Right lobe of liver (tissue), 6 donors: ENCODE data around the gene RNLS. TPM values are rescaled to one million over a fixed set of nuclear protein-coding genes. Genes with fewer than 3 reads are reported as not detected.

Experiments
- ATAC-seq, 4 donors: fragments of 200-7000 bp; cut with Tn5 transposase; one replicate each; pipeline ENCODE4 v1.9.1; 2020; ENCODE audit warnings: mild to moderate bottlenecking in 4 of 4, moderate library complexity in 4 of 4
- DNase-seq, 3 donors: peaks; one replicate each; pipeline ENCODE4 v3.0.0-alpha.2; 2020
- H3K27ac ChIP-seq, 3 donors: fragments of 200-600 bp; one replicate each; pipeline ENCODE4 v1.8.0; 2022
- H3K27me3 ChIP-seq, 2 donors: fragments of 200-600 bp; one replicate each; pipeline ENCODE4 v1.8.0; 2022
- H3K36me3 ChIP-seq, 4 donors: fragments of 200-600 bp; sonication (generic) in 1 of 4; one replicate each; pipeline versions ENCODE4 v1.5.1 to v1.8.0; 2017 to 2022; ENCODE audit warnings: control low read depth in 1 of 4
- H3K4me1 ChIP-seq, 4 donors: fragments of 200-600 bp; sonication (generic) in 1 of 4; one replicate each; pipeline versions ENCODE4 v1.5.1 to v1.8.0; 2017 to 2022; ENCODE audit warnings: control low read depth in 1 of 4
- H3K4me3 ChIP-seq, 3 donors: fragments of 200-600 bp; one replicate each; pipeline ENCODE4 v1.8.0; 2022
- H3K9me3 ChIP-seq, 4 donors: fragments of 200-600 bp; sonication (generic) in 1 of 4; one replicate each; pipeline versions ENCODE4 v1.5.1 to v1.8.0; 2017 to 2022; ENCODE audit warnings: control low read depth in 1 of 4
- CTCF ChIP-seq, 4 donors: fragments of 200-600 bp in 3 of 4; fragments of 450-650 bp in 1 of 4; IDR thresholded peaks; one replicate each; pipeline versions ENCODE4 v1.5.1 to v1.8.0; 2016 to 2022; ENCODE audit warnings: antibody characterized with exemption in 4 of 4, mild to moderate bottlenecking in 2 of 4
- POLR2A ChIP-seq: fragments of 450-650 bp; IDR thresholded peaks from one replicate; pipeline ENCODE4 v1.6.1; 2017; ENCODE audit warnings: antibody characterized with exemption, mild to moderate bottlenecking
- WGBS: methylation state at CpG from one replicate; pipeline ENCODE4 v1.1.6; 2018; ENCODE audit warnings: low coverage, low lambda C conversion rate; ENCODE audit not compliant: insufficient coverage; ENCODE audit errors: missing lambda C conversion rate; 5-methylcytosine and 5-hydroxymethylcytosine counted together
- intact Hi-C, 2 donors: fragments of 100-400 bp; cut with DNase I; formaldehyde crosslinking; loops; one replicate each; pipeline versions ENCODE4 v1.11.2 to v1.14.1; 2022
- total RNA-seq, 6 experiments: library from RNA; depleted of rRNA in 2 of 6; stranded (reverse); fragments of >200 nt in 2 of 6; fragmentation: NEBNext Ultra II Directional in 3 of 6; extraction: Animal tissue kit (Norgen Biotek cat#: 25700) in 3 of 6; gene quantifications; one replicate each; pipeline versions ENCODE4 v1.1.0 to v1.2.4, GENCODE V29; 2016 to 2023
- donor health status: DM: no; HTN: yes; CAD: no.
- donor health status: DM: no; HTN: no; CAD: no.
- donor health status: DM: no; HTN: no; CAD: no.
- donor health status: DM: no; HTN: yes; CAD: no.
- donor health status: DM: no; HTN: yes; CAD: no.

The RNLS gene
- total RNA-seq, 6 experiments from 2014 or later: 5.9 to 10.5 (median 7.3) TPM

- Histone ChIP-seq H3K4me1 (peaks cover 0 to 10% (median 3%) of the 10 kb centered on the region in 4 donors), H3K27ac (no peak overlapping the region), H3K27me3 (no peaks in the 10 kb centered on the region), H3K4me3 (no peak overlapping the region), H3K9me3 (no peaks in the 10 kb centered on the region), H3K36me3 (no peaks in the 10 kb centered on the region)
- peak in 1 of 3 donors; percentile 41 for DNase-seq
- 57% methylated on average over 4 of the region's 5 CpGs for WGBS
- intact Hi-C loops: no loop called here
- no peak for ATAC-seq
- no peak for TF ChIP-seq CTCF (IDR thresholded peaks at IDR 0.05)
- TF ChIP-seq POLR2A: no peak
Measured at GRCh38 chr10:88232029-88232895, 350.9 kb downstream of the RNLS start.

GRCh38 chr10:88230251-88230650 is 352.9 kb downstream of the RNLS start:
- H3K9me3 ChIP-seq: no peaks in the 10 kb centered on the region
- no peaks in the 10 kb centered on the region for H3K36me3 ChIP-seq
- DNase-seq (no peak), ATAC-seq (no peak)
- no peaks in the 10 kb centered on the region for H3K27me3 ChIP-seq
- TF ChIP-seq POLR2A: no peak
- no peak for TF ChIP-seq CTCF (IDR thresholded peaks at IDR 0.05)
- intact Hi-C loops: no loop called here
- no peak overlapping the region for H3K4me3 ChIP-seq
- no peak overlapping the region for H3K27ac ChIP-seq
- peaks cover 0 to 27% (median 9%) of the 10 kb centered on the region in 4 donors for H3K4me1 ChIP-seq
- 93% methylated on average over 6 of the region's 8 CpGs for WGBS

GRCh38 chr10:88228130-88228529 is 355.0 kb downstream of the RNLS start:
- H3K4me1 ChIP-seq: peaks cover 0 to 36% (median 13%) of the 10 kb centered on the region in 4 donors
- DNase-seq (no peak), ATAC-seq (no peak)
- no peaks in the 10 kb centered on the region for H3K36me3 ChIP-seq
- WGBS: 85% methylated on average over 1 of the region's 4 CpGs
- intact Hi-C loops: no loop called here
- no peak overlapping the region for H3K4me3 ChIP-seq
- no peak for TF ChIP-seq POLR2A
- TF ChIP-seq CTCF (IDR thresholded peaks at IDR 0.05): no peak
- no peak overlapping the region for H3K27ac ChIP-seq
- no peaks in the 10 kb centered on the region for H3K27me3 ChIP-seq
- no peaks in the 10 kb centered on the region for H3K9me3 ChIP-seq

DNA sequence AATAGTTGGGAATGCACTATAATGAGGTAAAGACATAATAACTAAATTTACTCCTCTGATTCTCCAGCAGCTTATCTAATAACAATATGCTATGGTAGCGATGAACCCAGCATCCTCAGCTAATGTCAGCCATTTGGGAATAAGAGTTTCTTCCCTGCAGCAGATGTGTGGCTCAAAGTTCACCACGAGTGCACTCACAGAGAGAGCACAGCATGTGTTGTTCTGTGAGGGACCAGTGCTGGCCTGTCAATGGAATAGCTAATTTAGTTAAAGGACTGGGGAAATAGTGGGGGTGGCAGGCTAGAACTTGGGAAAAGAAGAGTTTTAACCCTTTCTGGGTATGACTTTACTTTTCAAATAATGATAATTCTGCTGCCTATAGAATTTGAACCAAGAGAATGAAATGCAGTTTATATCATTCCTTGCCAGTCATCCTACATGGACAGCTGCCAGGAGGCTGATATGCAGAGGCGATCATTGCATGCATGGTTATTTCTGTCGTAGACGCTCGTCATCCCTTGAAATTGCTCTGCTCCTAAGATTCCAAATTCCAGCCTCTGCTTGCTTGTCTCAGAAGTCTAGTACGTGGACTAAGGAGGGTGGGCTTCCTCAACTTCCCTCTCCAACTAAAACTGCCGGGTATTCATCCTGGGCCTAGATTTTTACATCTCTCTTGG is 355.6 kb downstream of the RNLS start:
- DNase-seq (no peak), ATAC-seq (peak; percentile 66 to 86 (median 75))
- H3K36me3 ChIP-seq: no peaks in the 10 kb centered on the region
- peak overlapping the region in 1 of 3 donors; percentile 24 for H3K27ac ChIP-seq
- H3K4me3 ChIP-seq: no peak overlapping the region
- H3K4me1 ChIP-seq: peaks cover 0 to 38% (median 16%) of the 10 kb centered on the region in 4 donors
- intact Hi-C loops: no loop called here
- no peak for TF ChIP-seq CTCF (IDR thresholded peaks at IDR 0.05)
- no peak for TF ChIP-seq POLR2A
- H3K27me3 ChIP-seq: no peaks in the 10 kb centered on the region
- 48% methylated on average over 5 of the region's 8 CpGs for WGBS
- no peaks in the 10 kb centered on the region for H3K9me3 ChIP-seq
